DMS 273 (cell line): Measurements from ENCODE around the gene KDSR.

Source experiments
- DNase-seq: peaks from one replicate; lab custom pipeline; 2025; ENCODE audit not compliant: unreplicated experiment; lab: John Stamatoyannopoulos, UW

The KDSR gene

DNA sequence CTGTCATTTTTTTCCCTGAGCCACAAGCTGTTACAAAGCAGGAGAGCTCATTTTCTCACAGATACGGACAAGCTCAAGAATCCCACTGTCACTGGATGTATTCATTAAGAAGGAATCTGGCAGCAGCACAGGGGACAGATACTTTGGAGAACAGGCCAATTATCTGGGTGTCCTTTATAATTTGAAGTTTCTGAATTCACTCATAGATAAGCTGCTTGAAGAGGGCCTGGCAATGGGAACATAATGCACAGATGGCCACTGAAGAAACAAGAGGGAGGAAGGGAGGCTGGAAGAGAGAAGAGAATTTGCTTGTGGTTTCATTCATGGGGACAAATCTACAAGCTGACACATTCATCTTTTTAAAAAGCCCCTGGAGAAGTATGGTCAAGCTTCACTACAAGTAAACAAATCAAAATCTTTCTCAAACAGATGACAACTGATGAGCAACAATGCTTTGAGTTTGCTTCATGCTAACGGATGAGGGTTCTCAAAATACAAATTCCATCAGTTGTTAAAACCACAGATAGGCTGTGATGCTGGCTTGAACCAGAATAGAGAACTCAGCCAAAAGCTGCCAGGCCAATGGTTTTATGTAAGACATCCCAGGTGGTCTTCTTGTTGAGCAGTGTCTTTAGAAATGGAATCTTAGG lies 59.3 kb downstream of the KDSR start:
- peak; percentile 59 for DNase-seq

DNA sequence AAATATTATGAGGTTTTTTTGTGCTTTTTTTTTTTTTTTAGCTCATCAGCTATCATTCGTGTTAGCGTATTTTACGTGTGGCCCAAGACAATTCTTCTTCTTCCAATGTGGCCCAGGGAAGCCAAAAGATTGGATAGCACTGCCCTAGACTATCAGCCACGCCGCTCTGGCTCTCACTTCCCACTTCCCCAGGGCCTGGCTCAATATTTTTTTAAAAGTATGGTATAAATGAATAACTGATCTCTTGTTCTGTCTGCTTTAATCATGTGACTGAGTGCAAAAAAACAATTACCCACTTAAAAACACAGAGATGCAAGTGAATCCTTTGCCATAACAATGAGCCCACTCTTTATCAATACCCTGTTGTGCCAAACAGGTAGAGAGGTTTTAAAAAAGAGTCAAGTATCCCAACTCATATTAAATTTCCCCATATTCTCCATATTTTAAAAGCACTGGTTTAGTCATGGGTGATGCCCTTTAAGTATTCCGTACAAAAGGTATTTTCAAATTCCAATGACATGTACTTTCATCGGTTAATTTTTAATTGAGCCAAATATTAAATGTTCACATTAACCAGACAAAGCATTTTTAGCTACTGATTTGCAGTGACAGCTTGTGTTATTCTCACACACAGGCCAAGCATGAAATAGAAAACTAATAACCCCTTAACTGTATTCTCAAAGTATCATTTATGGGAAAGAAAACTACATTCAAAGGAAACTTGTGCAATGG lies 60.0 kb downstream of the KDSR start:
- DNase-seq: no peak

GRCh38 chr18:63306249-63306648 lies 60.8 kb downstream of the KDSR start:
- no peak for DNase-seq

- no peak for DNase-seq
Observed at GRCh38 chr18:63303547-63303946, 63.5 kb downstream of the KDSR start.

GRCh38 chr18:63302636-63303405 lies 64.2 kb downstream of the KDSR start:
- DNase-seq: no peak

DNA sequence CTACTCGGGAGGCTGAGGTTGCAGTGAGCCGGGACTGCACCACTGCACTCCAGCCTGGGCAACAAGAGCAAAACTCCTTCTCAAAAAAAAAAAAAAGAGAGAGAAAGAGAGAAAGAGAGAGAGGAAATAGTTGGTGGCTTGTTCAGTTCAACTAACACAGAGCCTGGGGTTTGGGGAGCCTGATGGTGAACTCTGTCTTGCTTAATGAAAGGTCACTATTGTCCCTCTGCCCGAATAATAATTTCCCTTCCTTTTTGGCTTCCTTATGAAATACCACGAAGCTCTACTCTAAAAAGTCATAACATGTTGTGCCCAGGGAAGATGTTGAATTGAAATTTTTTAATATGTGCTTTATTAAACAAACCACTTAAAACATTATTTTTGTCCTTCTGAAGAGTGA lies 64.8 kb downstream of the KDSR start:
- no peak for DNase-seq

DNA sequence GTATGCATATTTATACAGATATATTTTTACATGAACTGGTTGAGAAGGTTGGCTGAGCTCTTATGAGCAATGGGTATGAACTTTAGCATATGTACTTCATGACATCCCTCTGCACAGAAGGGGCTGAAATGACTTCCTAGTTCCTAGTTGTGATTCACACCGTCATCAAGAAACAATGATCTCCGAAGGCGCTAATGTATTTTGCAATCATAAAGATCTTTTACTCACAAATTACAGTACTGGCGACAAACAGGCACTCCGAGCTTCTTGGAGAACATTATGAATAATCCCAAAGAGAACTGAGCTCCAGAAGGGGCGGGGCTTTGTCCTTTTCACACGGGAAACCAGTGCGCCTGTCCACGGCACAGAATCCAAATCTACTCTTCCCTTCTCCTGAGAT lies 65.6 kb downstream of the KDSR start:
- DNase-seq: no peak

DNA sequence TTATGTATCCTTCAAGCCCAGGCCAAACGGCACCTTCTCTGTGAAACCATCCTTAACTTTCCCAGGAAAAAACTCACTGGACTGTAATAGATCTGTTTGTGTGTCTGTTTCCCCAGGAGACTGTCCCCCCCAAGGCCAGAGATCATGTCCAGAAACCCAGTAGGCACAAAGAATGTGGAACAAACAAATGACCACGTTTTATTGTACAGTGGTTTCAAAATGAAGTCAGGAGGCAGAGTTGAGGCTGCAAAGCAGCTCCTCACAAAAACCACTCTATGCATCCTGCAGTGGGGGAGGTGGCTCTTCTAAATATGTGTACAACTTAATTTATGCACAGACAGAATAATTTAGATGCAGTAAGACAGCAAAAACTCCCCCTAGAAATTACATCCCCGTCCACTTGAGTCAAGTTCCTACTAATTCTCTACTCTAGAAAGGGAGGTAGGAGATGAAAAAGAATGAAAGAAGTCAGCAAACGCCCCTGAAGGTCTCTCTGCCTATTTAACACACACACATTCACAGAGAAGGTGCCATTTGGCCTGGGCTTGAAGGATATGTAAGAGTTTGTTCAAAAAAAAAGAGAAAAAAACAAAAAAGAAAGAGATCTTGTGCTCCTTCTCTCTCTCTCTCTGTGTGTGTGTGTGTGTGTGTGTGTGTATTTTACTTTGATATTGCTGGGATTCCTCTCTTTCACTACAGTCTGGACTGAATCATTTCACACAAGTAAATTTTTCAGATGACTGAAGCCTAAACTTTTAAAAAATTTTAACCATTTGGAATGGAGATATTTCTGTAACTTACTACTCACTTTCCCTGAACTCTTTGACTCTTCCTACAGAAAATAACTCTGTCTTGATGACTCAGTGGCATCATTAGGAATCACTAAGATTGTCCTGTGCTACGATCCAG lies 66.9 kb downstream of the KDSR start:
- DNase-seq: no peak

GRCh38 chr18:63298400-63299365 lies 68.3 kb downstream of the KDSR start:
- no peak for DNase-seq

- peak; percentile 49 for DNase-seq
Observed at GRCh38 chr18:63297687-63298399, 69.2 kb downstream of the KDSR start.

GRCh38 chr18:63293935-63294334 lies 73.1 kb downstream of the KDSR start:
- DNase-seq: peak; percentile 55

DNA sequence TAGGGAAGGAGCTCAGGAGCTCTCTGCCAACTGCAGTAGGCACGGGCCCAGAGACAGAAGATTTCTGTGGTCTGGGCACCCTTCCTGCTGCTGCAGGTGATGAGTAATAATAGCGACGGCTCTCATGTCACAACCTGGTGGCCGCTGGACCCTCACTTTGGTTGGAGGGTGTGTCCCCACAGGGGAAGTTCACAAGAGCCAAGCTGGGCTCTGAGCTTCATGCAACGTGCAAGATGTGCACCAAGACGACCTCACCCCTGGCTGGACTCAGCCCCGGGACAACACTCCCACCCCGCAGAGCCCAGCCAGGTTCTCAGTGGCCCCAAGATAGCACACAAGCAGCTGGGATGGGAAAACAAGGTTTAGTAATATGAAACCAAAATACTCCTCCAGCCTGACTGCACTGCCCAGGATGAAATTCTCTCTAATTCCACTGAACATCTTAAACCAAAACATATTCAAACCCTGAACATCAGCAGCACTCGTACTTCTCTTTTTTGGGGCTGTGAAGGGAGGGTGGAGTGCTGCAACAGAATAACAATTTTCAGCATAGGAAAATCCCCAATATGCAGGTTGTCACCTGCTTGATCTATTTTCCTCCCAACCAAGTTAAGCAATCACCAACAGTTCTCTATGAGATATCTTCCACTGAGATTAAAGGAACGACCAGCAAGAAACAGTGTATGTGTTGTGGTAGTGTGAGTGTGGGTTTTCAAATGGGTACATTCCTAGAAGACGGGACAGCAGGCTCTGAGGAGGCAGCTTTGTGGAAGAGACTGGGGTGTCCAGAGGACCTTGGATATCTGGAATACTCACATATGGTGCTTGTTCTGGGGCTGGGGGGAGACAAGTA lies 73.9 kb downstream of the KDSR start:
- peak; percentile 27 for DNase-seq

DNA sequence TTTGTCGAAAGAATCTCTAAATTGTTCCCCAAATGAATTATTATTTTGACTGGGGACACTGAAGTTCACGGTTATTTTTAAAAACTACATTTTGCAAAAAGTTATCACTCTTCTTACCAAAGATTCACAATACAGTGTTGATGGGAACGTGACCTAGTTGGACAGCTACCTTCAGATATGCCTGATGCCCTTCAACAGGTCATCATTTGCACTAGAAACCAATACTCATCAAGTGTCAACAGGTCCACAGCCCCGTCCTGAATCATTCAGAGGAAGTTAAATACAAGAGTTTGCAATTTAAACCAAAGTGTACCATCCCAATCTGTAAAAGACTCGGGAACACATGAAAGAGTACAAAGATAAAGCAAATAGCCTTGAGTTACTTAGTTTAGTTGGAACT lies 75.7 kb downstream of the KDSR start:
- no peak for DNase-seq

GRCh38 chr18:63290821-63291200 lies 76.2 kb downstream of the KDSR start:
- peak; percentile 19 for DNase-seq

- DNase-seq: no peak
Observed at GRCh38 chr18:63290166-63290820, 76.7 kb downstream of the KDSR start.

- no peak for DNase-seq
Observed at GRCh38 chr18:63288311-63288710, 78.7 kb downstream of the KDSR start.

DNA sequence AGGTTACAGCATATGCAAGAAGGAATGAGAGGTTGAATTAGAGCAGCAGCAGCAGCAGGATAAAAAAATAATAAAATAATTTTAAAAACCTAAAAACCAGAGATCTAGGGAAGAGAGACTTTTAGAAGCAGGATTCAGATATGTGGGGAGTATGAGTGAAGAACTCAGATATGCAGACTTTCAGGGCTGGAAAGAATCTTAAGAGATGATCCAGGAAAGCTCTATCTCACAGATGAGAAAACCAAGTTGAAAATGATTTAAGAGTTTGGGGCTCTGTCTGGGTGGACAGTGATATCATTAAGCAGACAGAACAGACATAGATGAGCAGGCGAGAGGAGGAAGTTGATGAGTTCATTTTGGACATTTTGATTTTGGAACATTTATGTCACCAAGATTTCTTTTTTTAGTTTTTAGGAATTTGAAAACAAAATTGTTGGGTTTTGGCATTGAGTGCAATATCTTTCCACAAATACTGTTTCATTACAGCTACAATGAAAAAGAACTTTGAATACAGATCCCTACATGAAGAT lies 79.2 kb downstream of the KDSR start:
- DNase-seq: no peak

- DNase-seq: peak; percentile 62
Observed at GRCh38 chr18:63286926-63287325, 80.1 kb downstream of the KDSR start.
